GM21825 (cell line): ENCODE results near the gene LHFPL3.
"Not testable (repeated sequence)": the region's sequence is repeated elsewhere in the genome, so short reads cannot be mapped to it uniquely, and the experiment has no call there.

Source experiments
- ATAC-seq: cut with Tn5 transposase; IDR thresholded peaks from one replicate; pipeline ENCODE4 v1.9.1; 2021; ENCODE audit warnings: mild to moderate bottlenecking, moderate library complexity; ENCODE audit not compliant: unreplicated experiment

LHFPL3 gene

GRCh38 chr7:104926601-104927041 lies 598.2 kb downstream of the LHFPL3 start:
- no peak for ATAC-seq

GRCh38 chr7:104927055-104927454 lies 598.7 kb downstream of the LHFPL3 start:
- no peak for ATAC-seq

- ATAC-seq, result no peak
Observed at GRCh38 chr7:104928721-104929400, 600.5 kb downstream of the LHFPL3 start.

- ATAC-seq, result no peak
Observed at GRCh38 chr7:104929921-104930320, 601.5 kb downstream of the LHFPL3 start.

GRCh38 chr7:104931181-104931781 lies 602.9 kb downstream of the LHFPL3 start:
- ATAC-seq, result no peak

- ATAC-seq, result no peak
Observed at GRCh38 chr7:104933022-104933421, 604.6 kb downstream of the LHFPL3 start.

- no peak for ATAC-seq
Observed at GRCh38 chr7:104933521-104933988, 605.2 kb downstream of the LHFPL3 start.

GRCh38 chr7:104934665-104935064 lies 606.3 kb downstream of the LHFPL3 start:
- no peak for ATAC-seq

GRCh38 chr7:104935276-104935675 lies 606.9 kb downstream of the LHFPL3 start:
- ATAC-seq, result no peak

- no peak for ATAC-seq
Observed at GRCh38 chr7:104936546-104936945, 608.1 kb downstream of the LHFPL3 start.

- not testable (repeated sequence) for ATAC-seq
Observed at GRCh38 chr7:104937489-104937888, 609.1 kb downstream of the LHFPL3 start.

GRCh38 chr7:104938741-104939390 lies 610.5 kb downstream of the LHFPL3 start:
- no peak for ATAC-seq

- no peak for ATAC-seq
Observed at GRCh38 chr7:104940023-104940710, 611.8 kb downstream of the LHFPL3 start.

GRCh38 chr7:104943502-104944343 lies 615.3 kb downstream of the LHFPL3 start:
- peak; percentile 37 for ATAC-seq

- ATAC-seq, result no peak
Observed at GRCh38 chr7:104945599-104945956, 617.2 kb downstream of the LHFPL3 start.

- ATAC-seq, result no peak
Observed at GRCh38 chr7:104946338-104946737, 617.9 kb downstream of the LHFPL3 start.

GRCh38 chr7:104950006-104950405 lies 621.6 kb downstream of the LHFPL3 start:
- ATAC-seq, result no peak

GRCh38 chr7:104950754-104951153 lies 622.4 kb downstream of the LHFPL3 start:
- ATAC-seq, result no peak

GRCh38 chr7:104951546-104951945 lies 623.1 kb downstream of the LHFPL3 start:
- no peak for ATAC-seq

GRCh38 chr7:104955276-104955675 lies 626.9 kb downstream of the LHFPL3 start:
- no peak for ATAC-seq
